ENCODE data around the gene FAM184A. TPM values are rescaled to one million over a fixed set of nuclear protein-coding genes. Genes with fewer than 3 reads are reported as not detected.

FAM184A gene
- polyA plus RNA-seq, 1 donor (not counting 4 experiments of a cell fraction or from before 2014, with no cell fraction given): 0.20 TPM

DNA sequence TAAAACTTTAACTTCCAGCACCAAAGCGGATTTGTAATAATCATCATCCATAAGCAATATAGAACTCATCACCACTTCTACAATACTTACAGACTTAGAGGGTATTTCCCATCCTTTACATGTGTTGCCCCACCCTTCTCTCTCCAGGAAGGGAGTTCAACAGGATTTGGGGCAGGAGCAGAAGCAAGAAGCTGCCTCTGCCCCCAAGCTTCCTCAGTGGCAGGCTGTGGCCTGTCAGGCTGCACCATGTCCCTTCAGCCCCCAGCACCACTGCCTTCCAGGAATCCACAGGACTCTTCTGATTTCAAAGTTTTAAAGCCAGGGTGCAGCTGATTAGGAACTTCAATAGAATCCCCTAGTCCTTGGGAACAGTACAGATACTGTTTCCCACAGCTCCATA, 106.8 kb downstream of the FAM184A start:
- Histone ChIP-seq H3K9me3 (ENCODE audit: control insufficient read depth, low read depth, low read length) (no peaks in the 10 kb centered on the region), H3K36me3 (ENCODE audit: control insufficient read depth in 2 of 2, extremely low read depth in 1 of 2, insufficient read depth in 2 of 2, low read length in 2 of 2) (no peaks in the 10 kb centered on the region), H3K4me2 (ENCODE audit: control insufficient read depth, extremely low read depth, insufficient read depth, low read depth, low read length) (no peak overlapping the region), H3K9ac (ENCODE audit: control insufficient read depth, extremely low read depth, insufficient read depth, low read length) (no peak overlapping the region), H3K4me3 (ENCODE audit: control insufficient read depth in 2 of 3, extremely low read depth in 1 of 3, insufficient read depth in 2 of 3, low read depth in 1 of 3, low read length in 3 of 3) (no peak overlapping the region), H3K4me1 (ENCODE audit: control insufficient read depth, extremely low read depth, insufficient read depth, low read length) (no peaks in the 10 kb centered on the region), H3K79me2 (ENCODE audit: control insufficient read depth, insufficient read depth, low read length) (no peaks in the 10 kb centered on the region), H3K27ac (ENCODE audit: control insufficient read depth, insufficient read depth, low read length) (no peak overlapping the region), H4K20me1 (ENCODE audit: control insufficient read depth, extremely low read depth, insufficient read depth, low read length) (no peaks in the 10 kb centered on the region), H3K9me1 (ENCODE audit: control insufficient read depth, extremely low read depth, insufficient read depth, low read length) (no peaks in the 10 kb centered on the region), H3K27me3 (ENCODE audit: control insufficient read depth, extremely low read depth, insufficient read depth, low read length) (no peaks in the 10 kb centered on the region), H2AFZ (ENCODE audit: control insufficient read depth, low read length) (no peak overlapping the region)
- dilution Hi-C loops (cut with MboI; ENCODE audit: extremely low pct_ligation_motif_present, low sequenced_read_pairs): loop anchor here (25.0 kb wide), 1 partner anchor 141 kb away; no protein-coding TSS in a partner anchor
- no peak for TF ChIP-seq EZH2 (IDR thresholded peaks at IDR 0.05; ENCODE audit: low read length)
- TF ChIP-seq, protein P1, sequence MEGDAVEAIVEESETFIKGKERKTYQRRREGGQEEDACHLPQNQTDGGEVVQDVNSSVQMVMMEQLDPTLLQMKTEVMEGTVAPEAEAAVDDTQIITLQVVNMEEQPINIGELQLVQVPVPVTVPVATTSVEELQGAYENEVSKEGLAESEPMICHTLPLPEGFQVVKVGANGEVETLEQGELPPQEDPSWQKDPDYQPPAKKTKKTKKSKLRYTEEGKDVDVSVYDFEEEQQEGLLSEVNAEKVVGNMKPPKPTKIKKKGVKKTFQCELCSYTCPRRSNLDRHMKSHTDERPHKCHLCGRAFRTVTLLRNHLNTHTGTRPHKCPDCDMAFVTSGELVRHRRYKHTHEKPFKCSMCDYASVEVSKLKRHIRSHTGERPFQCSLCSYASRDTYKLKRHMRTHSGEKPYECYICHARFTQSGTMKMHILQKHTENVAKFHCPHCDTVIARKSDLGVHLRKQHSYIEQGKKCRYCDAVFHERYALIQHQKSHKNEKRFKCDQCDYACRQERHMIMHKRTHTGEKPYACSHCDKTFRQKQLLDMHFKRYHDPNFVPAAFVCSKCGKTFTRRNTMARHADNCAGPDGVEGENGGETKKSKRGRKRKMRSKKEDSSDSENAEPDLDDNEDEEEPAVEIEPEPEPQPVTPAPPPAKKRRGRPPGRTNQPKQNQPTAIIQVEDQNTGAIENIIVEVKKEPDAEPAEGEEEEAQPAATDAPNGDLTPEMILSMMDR (optimal IDR thresholded peaks at IDR 0.05 in 1 of 3, IDR thresholded peaks at IDR 0.05 in 1 of 3, conservative IDR thresholded peaks at IDR 0.05 in 1 of 3; ENCODE audit: extremely low read depth in 1 of 3, insufficient read depth in 2 of 3, low read length in 3 of 3): no peak
- FAIRE-seq (no peak), DNase-seq (ENCODE audit: low read depth, low spot score) (no peak)

DNA sequence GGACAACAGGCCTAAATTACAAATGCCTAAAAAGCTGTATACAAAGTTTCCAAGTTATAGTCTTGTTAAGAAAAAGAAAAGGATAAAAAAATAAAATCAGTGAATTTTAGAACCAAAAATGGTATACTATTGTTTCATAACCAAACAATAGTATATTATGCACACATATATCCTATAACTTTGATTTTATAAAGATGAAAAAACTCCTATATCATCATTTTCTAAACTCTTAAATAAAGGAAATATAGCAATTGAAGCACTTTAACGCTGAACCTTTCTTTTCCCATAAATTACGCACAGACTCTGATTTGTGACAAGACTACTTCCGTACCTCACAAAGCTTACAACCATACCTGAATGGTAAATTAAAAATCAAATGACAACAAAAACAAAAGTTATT, 107.6 kb downstream of the FAM184A start:
- dilution Hi-C loops (cut with MboI; ENCODE audit: extremely low pct_ligation_motif_present, low sequenced_read_pairs): loop anchor here (25.0 kb wide), 1 partner anchor 141 kb away; no protein-coding TSS in a partner anchor
- FAIRE-seq: no peak

More for the DNA sequence above, 107.6 kb downstream of the FAM184A start:
- H3K27ac ChIP-seq (ENCODE audit: control insufficient read depth, insufficient read depth, low read length): no peak overlapping the region
- H3K4me2 ChIP-seq (ENCODE audit: control insufficient read depth, extremely low read depth, insufficient read depth, low read depth, low read length): no peak overlapping the region
- no peak overlapping the region for H3K4me3 ChIP-seq (ENCODE audit: control insufficient read depth in 2 of 3, extremely low read depth in 1 of 3, insufficient read depth in 2 of 3, low read depth in 1 of 3, low read length in 3 of 3)
- H2AFZ ChIP-seq (ENCODE audit: control insufficient read depth, low read length): no peak overlapping the region
- no peaks in the 10 kb centered on the region for H3K4me1 ChIP-seq (ENCODE audit: control insufficient read depth, extremely low read depth, insufficient read depth, low read length)
- H3K36me3 ChIP-seq (ENCODE audit: control insufficient read depth in 2 of 2, extremely low read depth in 1 of 2, insufficient read depth in 2 of 2, low read length in 2 of 2): no peaks in the 10 kb centered on the region
- no peak for DNase-seq (ENCODE audit: low read depth, low spot score)
- no peaks in the 10 kb centered on the region for H3K79me2 ChIP-seq (ENCODE audit: control insufficient read depth, insufficient read depth, low read length)
- H3K9me1 ChIP-seq (ENCODE audit: control insufficient read depth, extremely low read depth, insufficient read depth, low read length): no peaks in the 10 kb centered on the region
- H3K9ac ChIP-seq (ENCODE audit: control insufficient read depth, extremely low read depth, insufficient read depth, low read length): no peak overlapping the region
- H3K9me3 ChIP-seq (ENCODE audit: control insufficient read depth, low read depth, low read length): no peaks in the 10 kb centered on the region
- no peaks in the 10 kb centered on the region for H4K20me1 ChIP-seq (ENCODE audit: control insufficient read depth, extremely low read depth, insufficient read depth, low read length)
- no peaks in the 10 kb centered on the region for H3K27me3 ChIP-seq (ENCODE audit: control insufficient read depth, extremely low read depth, insufficient read depth, low read length)
- TF ChIP-seq, protein P1 (optimal IDR thresholded peaks at IDR 0.05 in 1 of 3, IDR thresholded peaks at IDR 0.05 in 1 of 3, conservative IDR thresholded peaks at IDR 0.05 in 1 of 3; ENCODE audit: extremely low read depth in 1 of 3, insufficient read depth in 2 of 3, low read length in 3 of 3): no peak
- no peak for TF ChIP-seq EZH2 (IDR thresholded peaks at IDR 0.05; ENCODE audit: low read length)

Data from keratinocyte (primary cell).